RWPE2 (cell line): ENCODE results near the gene PLA2G5.

ENCODE experiments used
- ATAC-seq: fragments of 200-7000 bp; cut with Tn5 transposase; 3 replicates; pipeline ENCODE4 v1.9.1; 2021; ENCODE audit warnings: low read depth
- DNase-seq: peaks from one replicate; pipeline ENCODE4 v3.0.0-alpha.2; 2020; ENCODE audit warnings: low spot score
- H3K27ac ChIP-seq: fragments of 450-650 bp; 2 replicates; pipeline ENCODE4 v1.5.1; 2017; ENCODE audit warnings: mild to moderate bottlenecking; ENCODE audit not compliant: poor library complexity, severe bottlenecking
- H3K27me3 ChIP-seq: fragments of 250-450 bp; sonication (Bioruptor Pico); 2 replicates; pipeline ENCODE4 v1.5.1; 2021; ENCODE audit warnings: mild to moderate bottlenecking, moderate library complexity; ENCODE audit not compliant: insufficient read depth, poor library complexity, severe bottlenecking
- H3K36me3 ChIP-seq: fragments of 250-450 bp; sonication (Bioruptor Pico); 2 replicates; pipeline ENCODE4 v1.5.1; 2020; ENCODE audit warnings: low read depth, mild to moderate bottlenecking, moderate library complexity
- H3K4me1 ChIP-seq: fragments of 250-450 bp; sonication (Bioruptor Pico); 2 replicates; pipeline ENCODE4 v1.5.1; 2021; ENCODE audit warnings: mild to moderate bottlenecking, moderate library complexity; ENCODE audit not compliant: insufficient read depth, poor library complexity, severe bottlenecking
- H3K4me3 ChIP-seq: fragments of 250-450 bp; sonication (Bioruptor Pico); 2 replicates; pipeline ENCODE4 v1.5.1; 2021; ENCODE audit warnings: mild to moderate bottlenecking, moderate library complexity; ENCODE audit not compliant: severe bottlenecking
- H3K9me3 ChIP-seq: fragments of 250-450 bp; sonication (Bioruptor Pico); 2 replicates; pipeline ENCODE4 v1.5.1; 2021; ENCODE audit warnings: mild to moderate bottlenecking, moderate library complexity; ENCODE audit not compliant: severe bottlenecking
- CTCF ChIP-seq: fragments of 450-650 bp; IDR thresholded peaks from one replicate; pipeline ENCODE4 v1.5.1; 2017; ENCODE audit warnings: mild to moderate bottlenecking, moderate library complexity; ENCODE audit not compliant: poor library complexity, severe bottlenecking

Gene PLA2G5

DNA sequence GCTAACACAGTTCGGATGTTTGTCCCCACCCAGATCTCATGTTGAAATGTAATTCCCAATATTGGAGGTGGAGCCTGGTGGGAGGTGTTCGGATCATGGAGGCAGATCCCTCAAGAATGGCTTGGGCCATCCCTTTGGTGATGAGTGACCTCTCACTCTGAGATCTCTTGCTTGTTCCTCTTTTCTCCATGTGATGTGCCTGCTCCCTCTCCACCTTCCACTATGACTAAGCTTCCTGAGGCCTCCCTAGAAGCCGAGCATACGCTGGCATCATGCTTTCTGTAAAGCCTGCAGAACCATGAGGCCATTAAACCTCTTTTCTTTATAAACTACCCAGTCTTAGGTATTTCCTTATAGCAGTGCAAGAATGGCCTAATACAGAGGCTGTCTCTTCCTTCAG lies 8.1 kb upstream of the PLA2G5 start:
- Histone ChIP-seq H3K36me3 (no peaks in the 10 kb centered on the region), H3K9me3 (no peaks in the 10 kb centered on the region), H3K27me3 (no peaks in the 10 kb centered on the region), H3K4me3 (no peak overlapping the region), H3K4me1 (peaks cover 10% of the 10 kb centered on the region), H3K27ac (no peak overlapping the region)
- ATAC-seq: no peak
- TF ChIP-seq CTCF: no peak
- no peak for DNase-seq

GRCh38 chr1:20063861-20064292 lies 6.1 kb upstream of the PLA2G5 start:
- no peak for TF ChIP-seq CTCF
- ATAC-seq: peak; percentile 93
- no peaks in the 10 kb centered on the region for H3K27me3 ChIP-seq
- H3K27ac ChIP-seq: peak overlapping the region; percentile 19
- H3K4me1 ChIP-seq: peaks cover 3% of the 10 kb centered on the region
- DNase-seq: no peak
- H3K4me3 ChIP-seq: no peak overlapping the region
- H3K9me3 ChIP-seq: no peaks in the 10 kb centered on the region
- H3K36me3 ChIP-seq: no peaks in the 10 kb centered on the region

- peaks cover 2% of the 10 kb centered on the region for H3K4me1 ChIP-seq
- H3K27me3 ChIP-seq: no peaks in the 10 kb centered on the region
- no peak for ATAC-seq
- TF ChIP-seq CTCF: no peak
- no peak overlapping the region for H3K27ac ChIP-seq
- no peaks in the 10 kb centered on the region for H3K9me3 ChIP-seq
- no peak overlapping the region for H3K4me3 ChIP-seq
- no peak for DNase-seq
- no peaks in the 10 kb centered on the region for H3K36me3 ChIP-seq
Measured at GRCh38 chr1:20068722-20069121, 1.3 kb upstream of the PLA2G5 start.

DNA sequence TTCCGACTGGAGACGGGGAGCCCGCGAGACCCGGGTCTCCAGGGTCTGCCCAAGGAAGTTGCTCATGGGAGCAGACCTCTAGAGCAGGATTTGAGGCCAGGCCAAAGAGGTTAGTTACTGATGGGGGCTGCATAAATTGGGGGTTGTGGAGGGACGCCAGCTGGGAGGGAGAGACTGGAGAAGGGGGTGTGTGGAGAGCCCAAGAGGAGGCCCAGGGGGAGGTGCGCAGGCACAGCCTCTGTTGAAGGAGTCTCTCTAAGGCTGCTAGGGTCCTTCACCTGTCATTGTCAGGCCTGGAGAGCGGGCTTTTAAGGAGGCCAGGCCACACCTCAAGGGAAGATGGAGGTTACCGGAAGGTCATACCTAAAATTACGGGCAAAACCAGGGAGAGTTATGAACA lies 363 bp downstream of the PLA2G5 start:
- DNase-seq: no peak
- Histone ChIP-seq H3K4me1 (no peaks in the 10 kb centered on the region), H3K9me3 (no peaks in the 10 kb centered on the region), H3K27ac (no peak overlapping the region), H3K27me3 (no peaks in the 10 kb centered on the region), H3K36me3 (no peaks in the 10 kb centered on the region), H3K4me3 (no peak overlapping the region)
- no peak for ATAC-seq
- no peak for TF ChIP-seq CTCF

- ATAC-seq: no peak
- DNase-seq: no peak
- Histone ChIP-seq H3K27ac (no peak overlapping the region), H3K4me1 (no peaks in the 10 kb centered on the region), H3K4me3 (no peak overlapping the region), H3K9me3 (no peaks in the 10 kb centered on the region), H3K27me3 (no peaks in the 10 kb centered on the region), H3K36me3 (no peaks in the 10 kb centered on the region)
- no peak for TF ChIP-seq CTCF
Measured at GRCh38 chr1:20071416-20071815, 1.4 kb downstream of the PLA2G5 start.
